MM.1S (cell line): ENCODE results near the gene DDC.

Experiments
- DNase-seq: peaks from one replicate; pipeline ENCODE4 v3.0.0-alpha.2; 2015
- H2AFZ ChIP-seq: fragments of 300-600 bp; sonication (generic); 2 replicates; pipeline ENCODE4 v1.6.0; 2016; ENCODE audit warnings: antibody characterized with exemption, low read length
- H3F3A ChIP-seq: fragments of 300-600 bp; sonication (generic); 2 replicates; pipeline ENCODE4 v1.6.1; 2016; ENCODE audit warnings: mild to moderate bottlenecking, antibody characterized with exemption, low read length, moderate library complexity, mixed read lengths; ENCODE audit not compliant: insufficient read depth
- H3K27ac ChIP-seq: fragments of 300-600 bp; sonication (generic); 2 replicates; pipeline ENCODE4 v1.5.1; 2016; ENCODE audit warnings: mild to moderate bottlenecking, low read length
- H3K27me3 ChIP-seq: fragments of 300-600 bp; sonication (generic); replicated peaks from 2 replicates; pipeline ENCODE4 v1.6.0; 2016; ENCODE audit warnings: low read length; ENCODE audit not compliant: insufficient read depth
- H3K36me3 ChIP-seq: fragments of 300-600 bp; sonication (generic); replicated peaks from 2 replicates; pipeline ENCODE4 v1.6.1; 2016; ENCODE audit warnings: mild to moderate bottlenecking, low read length, mixed read lengths; ENCODE audit not compliant: insufficient read depth
- H3K4me1 ChIP-seq: fragments of 300-600 bp; sonication (generic); 2 replicates; pipeline ENCODE4 v1.6.1; 2016; ENCODE audit warnings: low read length, mixed read lengths
- H3K4me2 ChIP-seq: fragments of 300-600 bp; sonication (generic); 2 replicates; pipeline ENCODE4 v1.6.0; 2016; ENCODE audit warnings: low read depth, low read length
- H3K4me3 ChIP-seq: fragments of 300-600 bp; sonication (generic); 2 replicates; pipeline ENCODE4 v1.5.1; 2016; ENCODE audit warnings: low read length, mixed read lengths
- H3K79me2 ChIP-seq: fragments of 300-600 bp; sonication (generic); 2 replicates; pipeline ENCODE4 v1.6.1; 2016; ENCODE audit warnings: mixed run types, low read length, mixed read lengths
- H3K9ac ChIP-seq: fragments of 300-600 bp; sonication (generic); 2 replicates; pipeline ENCODE4 v1.6.1; 2016; ENCODE audit warnings: low read length, mixed read lengths
- H3K9me2 ChIP-seq: fragments of 300-600 bp; sonication (generic); replicated peaks from 2 replicates; pipeline ENCODE4 v1.6.1; 2016; ENCODE audit warnings: mild to moderate bottlenecking, low read length, mixed read lengths; ENCODE audit not compliant: insufficient read depth
- H3K9me3 ChIP-seq: fragments of 300-600 bp; sonication (generic); replicated peaks from 2 replicates; pipeline ENCODE4 v1.6.1; 2016; ENCODE audit warnings: mild to moderate bottlenecking, low read length, mixed read lengths; ENCODE audit not compliant: insufficient read depth
- H4K20me1 ChIP-seq: fragments of 300-600 bp; sonication (generic); 2 replicates; pipeline ENCODE4 v1.6.1; 2016; ENCODE audit warnings: mild to moderate bottlenecking, low read length, moderate library complexity, mixed read lengths; ENCODE audit not compliant: insufficient read depth
- CTCF ChIP-seq: fragments of 300-600 bp; sonication (generic); IDR thresholded peaks from 2 replicates; pipeline ENCODE4 v1.5.1; 2016; ENCODE audit warnings: antibody characterized with exemption, low read length, mixed read lengths
- EZH2 ChIP-seq: fragments of 300-600 bp; sonication (generic); optimal IDR thresholded peaks from 2 replicates; pipeline ENCODE3; 2017; ENCODE audit warnings: low read depth, mild to moderate bottlenecking, antibody characterized with exemption, low read length, mixed read lengths
- EZH2phosphoT487 ChIP-seq: fragments of 300-600 bp; sonication (generic); IDR thresholded peaks from 2 replicates; pipeline ENCODE4 v1.6.1; 2018; ENCODE audit warnings: antibody characterized with exemption, low read length

The DDC gene

GRCh38 chr7:50455658-50456057 lies 109.5 kb downstream of the DDC start:
- no peaks in the 10 kb centered on the region; the same call in 1 of the 2 replicates for H3K4me1 ChIP-seq
- DNase-seq = no peak
- H3K9me3 ChIP-seq = no peaks in the 10 kb centered on the region
- H3K9me2 ChIP-seq = no peaks in the 10 kb centered on the region
- H3K4me2 ChIP-seq = no peak overlapping the region
- no peak overlapping the region for H3K27ac ChIP-seq
- H4K20me1 ChIP-seq = no peaks in the 10 kb centered on the region
- no peak overlapping the region for H2AFZ ChIP-seq
- H3K4me3 ChIP-seq = no peak overlapping the region
- no peaks in the 10 kb centered on the region for H3K36me3 ChIP-seq
- no peaks in the 10 kb centered on the region for H3F3A ChIP-seq
- no peaks in the 10 kb centered on the region for H3K79me2 ChIP-seq
- TF ChIP-seq EZH2phosphoT487 (no peak), CTCF (no peak), EZH2 (no peak)
- H3K9ac ChIP-seq = no peak overlapping the region
- H3K27me3 ChIP-seq = no peaks in the 10 kb centered on the region

DNA sequence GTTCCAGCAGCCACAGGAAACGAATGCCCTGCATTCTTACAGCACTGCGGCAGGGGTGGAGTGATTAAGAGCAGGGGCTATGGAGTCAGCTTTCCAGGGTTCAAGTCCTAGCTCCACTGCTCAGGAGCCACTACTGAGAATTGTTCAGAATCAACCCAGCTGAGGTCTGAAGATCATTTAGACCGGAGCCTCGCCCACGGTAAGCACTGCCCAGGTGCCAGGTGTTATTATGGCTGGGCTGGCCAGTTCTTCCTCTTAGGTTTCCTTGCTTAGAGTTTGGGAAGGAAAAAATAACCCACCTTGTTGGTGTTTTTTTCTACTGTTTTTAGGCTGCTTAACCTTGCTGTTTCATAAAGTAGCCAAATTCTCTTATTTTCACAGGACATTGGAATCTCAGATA lies 110.2 kb downstream of the DDC start:
- no peaks in the 10 kb centered on the region for H4K20me1 ChIP-seq
- no peak for DNase-seq
- no peak for TF ChIP-seq EZH2phosphoT487
- TF ChIP-seq EZH2 = no peak
- TF ChIP-seq CTCF = no peak
- no peaks in the 10 kb centered on the region for H3K9me3 ChIP-seq
- no peaks in the 10 kb centered on the region for H3K36me3 ChIP-seq
- no peak overlapping the region for H2AFZ ChIP-seq
- H3K27ac ChIP-seq = no peak overlapping the region
- H3K4me2 ChIP-seq = no peak overlapping the region
- H3K79me2 ChIP-seq = peaks cover 3% of the 10 kb centered on the region
- H3K27me3 ChIP-seq = no peaks in the 10 kb centered on the region
- no peak overlapping the region for H3K9ac ChIP-seq
- no peaks in the 10 kb centered on the region for H3F3A ChIP-seq
- no peaks in the 10 kb centered on the region for H3K9me2 ChIP-seq
- no peak overlapping the region for H3K4me3 ChIP-seq
- no peaks in the 10 kb centered on the region; the same call in 1 of the 2 replicates for H3K4me1 ChIP-seq

GRCh38 chr7:50450590-50451032 lies 114.6 kb downstream of the DDC start:
- Histone ChIP-seq H3K9me3 (no peaks in the 10 kb centered on the region), H3K79me2 (peaks cover 38% of the 10 kb centered on the region), H3K9me2 (no peaks in the 10 kb centered on the region), H3F3A (peaks cover 6% of the 10 kb centered on the region), H2AFZ (peak overlapping the region; percentile 100), H3K9ac (peak overlapping the region; percentile 91; the same call in 1 of the 2 replicates), H3K4me2 (peak overlapping the region; percentile 96), H3K27ac (no peak overlapping the region), H3K27me3 (no peaks in the 10 kb centered on the region), H3K4me3 (peak overlapping the region; percentile 91), H3K36me3 (peaks cover 10% of the 10 kb centered on the region; the same call in 1 of the 2 replicates), H3K4me1 (peaks cover 7% of the 10 kb centered on the region; the same call in 1 of the 2 replicates), H4K20me1 (no peaks in the 10 kb centered on the region)
- DNase-seq = no peak
- no peak for TF ChIP-seq EZH2phosphoT487
- TF ChIP-seq EZH2 = no peak
- TF ChIP-seq CTCF = no peak
